GM19240 (cell line): ENCODE measurements around the gene KCTD19.

ENCODE experiments used
- DNase-seq: peaks from one replicate; pipeline ENCODE4 v3.0.0; 2011; ENCODE audit warnings: low spot score; ENCODE audit not compliant: insufficient read length

KCTD19 gene

DNA sequence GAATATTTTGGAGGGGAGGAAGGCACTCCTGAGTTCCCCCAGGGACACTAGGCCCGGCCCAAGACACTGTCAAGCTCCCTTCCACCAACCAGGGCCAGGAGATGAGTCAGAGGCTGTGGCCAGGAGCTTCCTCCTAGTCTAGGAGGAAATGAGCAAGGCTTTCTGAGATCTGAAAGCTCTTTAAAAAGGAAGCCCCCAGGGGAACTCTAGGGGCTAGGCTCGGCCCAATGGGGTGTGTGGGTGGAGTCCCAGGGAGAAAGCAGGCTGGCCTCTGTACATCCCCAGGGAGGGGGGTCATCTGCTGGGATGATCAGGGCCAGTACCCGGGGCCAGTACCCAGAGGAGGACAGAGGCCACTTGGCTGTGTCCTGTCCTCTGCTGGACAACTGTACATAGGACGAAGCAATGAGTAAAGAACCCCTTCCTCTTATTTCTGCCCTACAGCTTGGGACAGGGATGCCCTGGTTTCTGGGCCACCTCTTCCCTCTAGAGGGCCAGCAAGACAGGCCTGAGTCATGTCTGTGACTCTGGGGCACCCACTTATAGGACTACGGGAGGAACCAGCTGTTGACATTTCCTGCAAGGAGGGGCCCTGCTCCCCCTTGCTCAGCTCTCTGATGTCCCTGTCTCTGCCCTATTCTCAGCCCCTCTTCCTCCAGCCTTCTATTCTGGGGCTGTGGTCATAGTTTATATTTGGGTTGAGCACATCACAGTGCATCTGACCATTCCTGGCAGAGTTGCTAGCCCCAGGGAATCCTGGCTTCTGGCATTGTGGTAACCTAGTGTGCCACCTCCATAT, 82.0 kb downstream of the KCTD19 start:
- DNase-seq: peak; percentile 94

DNA sequence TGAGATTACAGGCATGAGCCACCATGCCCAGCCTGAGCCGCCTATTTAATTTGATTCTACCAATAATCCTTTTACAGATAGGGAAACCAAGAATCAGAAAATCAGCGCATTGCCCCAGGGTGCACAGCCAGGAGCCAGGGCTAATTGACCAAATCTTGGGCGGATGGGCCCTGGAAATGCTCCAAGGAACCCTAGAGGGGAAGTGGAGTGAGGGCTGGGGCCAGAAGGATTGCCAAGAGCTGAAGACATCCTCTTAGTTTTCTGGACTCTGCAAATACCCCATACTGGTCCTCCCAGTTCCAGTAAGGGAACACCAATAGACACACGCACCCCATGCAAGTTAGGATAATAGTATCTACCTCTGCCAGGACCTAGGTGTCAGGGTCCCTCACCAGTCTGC, 83.1 kb downstream of the KCTD19 start:
- no peak for DNase-seq

DNA sequence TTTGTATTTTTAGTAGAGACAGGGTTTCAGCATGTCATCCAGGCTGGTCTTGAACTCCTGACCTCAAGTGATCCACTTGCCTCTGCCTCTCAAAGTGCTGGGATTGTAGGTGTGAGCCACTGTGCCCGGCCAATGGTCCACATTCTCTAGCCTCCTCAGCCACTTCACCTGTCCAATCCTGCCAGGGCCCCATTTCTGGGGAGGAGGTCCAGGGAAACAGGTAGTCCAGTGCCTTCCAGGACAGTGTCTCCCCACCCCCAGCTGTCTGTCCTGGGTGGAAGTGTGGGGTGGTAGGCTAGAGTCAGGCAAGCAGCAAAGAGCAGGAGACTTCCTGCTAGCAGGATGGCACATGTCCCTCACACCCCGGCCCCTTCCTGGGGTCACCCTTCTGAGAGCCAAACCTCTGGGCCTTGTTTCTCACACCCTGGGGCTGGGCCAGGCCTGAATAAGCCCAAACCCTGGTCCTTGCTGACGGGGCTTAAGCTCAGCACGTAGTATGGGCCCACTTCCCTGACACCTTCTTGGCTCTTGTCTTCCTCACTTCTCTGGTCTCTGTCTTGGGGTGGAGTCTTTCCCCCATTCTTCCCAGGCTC, 84.3 kb downstream of the KCTD19 start:
- no peak for DNase-seq

DNA sequence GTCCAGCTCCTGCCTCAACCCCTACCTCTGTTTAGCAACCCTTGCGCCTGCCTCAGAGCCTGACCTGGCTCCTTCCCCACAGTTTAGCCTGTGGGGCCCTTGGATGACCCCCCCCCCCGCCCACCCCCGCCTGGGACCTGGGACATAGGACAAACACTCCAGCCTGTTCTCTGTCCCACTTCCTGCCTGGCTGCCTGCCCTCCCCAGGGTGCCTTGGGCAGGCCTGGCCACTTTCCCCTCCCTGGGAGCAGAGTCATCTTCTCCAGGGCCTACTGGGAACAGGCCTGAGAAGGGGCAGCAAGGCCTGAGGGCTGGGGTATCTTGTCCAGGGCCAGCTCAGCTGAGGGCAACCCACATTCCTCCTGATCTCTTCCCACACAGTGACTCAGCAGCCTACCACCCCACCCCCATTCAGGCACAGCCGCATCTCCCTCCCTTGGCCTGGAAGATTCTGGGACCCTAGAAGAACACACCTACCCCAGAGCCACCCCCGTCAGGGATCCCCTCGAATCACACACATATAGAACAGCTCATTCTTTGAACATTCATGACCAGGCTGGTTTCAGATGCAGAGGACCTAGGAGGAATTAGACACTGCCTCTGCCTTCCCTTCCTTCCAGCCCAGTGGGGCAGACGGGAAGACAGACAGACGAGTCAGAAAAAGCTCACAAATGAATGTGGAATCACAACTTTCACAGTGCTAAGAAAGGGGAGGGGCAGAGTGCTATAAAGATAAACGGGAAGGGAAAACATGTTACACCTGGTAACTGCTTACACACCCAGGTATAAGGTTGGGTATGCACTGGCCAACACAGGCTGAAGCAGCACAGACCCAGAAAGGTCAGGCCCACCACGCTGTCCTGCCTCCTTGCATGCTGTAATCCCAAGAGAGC, 85.3 kb downstream of the KCTD19 start:
- no peak for DNase-seq

DNA sequence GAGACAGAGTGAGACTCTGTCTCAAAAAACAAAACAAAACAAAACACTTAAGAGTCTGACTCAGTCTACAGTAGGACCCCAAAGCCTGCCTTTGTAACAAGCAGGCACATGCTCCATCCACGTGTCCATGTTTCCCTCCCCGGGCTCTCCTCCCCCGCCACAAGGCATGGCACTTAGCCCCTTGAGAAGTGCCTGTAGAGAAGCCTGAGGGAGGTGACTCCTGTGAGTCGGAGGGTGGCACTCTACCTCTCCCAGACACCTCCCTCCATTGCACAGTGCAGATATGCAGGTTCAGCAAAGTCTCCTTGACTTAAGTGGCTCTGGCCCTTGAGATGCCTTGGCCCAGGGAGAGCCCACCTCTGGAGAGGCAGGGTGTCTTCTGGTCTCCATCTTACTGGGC, 86.0 kb downstream of the KCTD19 start:
- DNase-seq: no peak
